Fibroblast of skin of scalp (primary cell): ENCODE data around the gene TMEM98.
"Not testable (repeated sequence)": the region's sequence is repeated elsewhere in the genome, so short reads cannot be mapped to it uniquely, and the experiment has no call there.

Source experiments
- DNase-seq: peaks from one replicate; pipeline ENCODE4 v3.0.0-alpha.2; 2013

Gene TMEM98

DNA sequence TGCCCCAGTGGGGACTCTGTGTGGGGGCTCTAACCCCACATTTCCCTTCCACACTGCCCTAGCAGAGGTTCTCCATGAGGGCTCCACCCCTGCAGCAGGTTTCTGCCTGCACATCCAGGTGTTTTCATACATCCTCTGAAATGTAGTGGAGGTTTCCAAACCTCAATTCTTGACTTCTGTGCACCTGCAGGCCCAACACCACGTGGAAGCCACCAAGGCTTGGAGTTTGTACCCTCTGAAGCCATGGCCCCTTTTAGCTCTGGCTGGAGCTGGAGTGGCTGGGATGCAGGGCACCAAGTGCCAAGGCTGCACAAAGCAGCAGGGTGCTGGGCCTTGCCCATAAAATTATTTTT, 59.5 kb downstream of the TMEM98 start:
- not testable (repeated sequence) for DNase-seq

DNA sequence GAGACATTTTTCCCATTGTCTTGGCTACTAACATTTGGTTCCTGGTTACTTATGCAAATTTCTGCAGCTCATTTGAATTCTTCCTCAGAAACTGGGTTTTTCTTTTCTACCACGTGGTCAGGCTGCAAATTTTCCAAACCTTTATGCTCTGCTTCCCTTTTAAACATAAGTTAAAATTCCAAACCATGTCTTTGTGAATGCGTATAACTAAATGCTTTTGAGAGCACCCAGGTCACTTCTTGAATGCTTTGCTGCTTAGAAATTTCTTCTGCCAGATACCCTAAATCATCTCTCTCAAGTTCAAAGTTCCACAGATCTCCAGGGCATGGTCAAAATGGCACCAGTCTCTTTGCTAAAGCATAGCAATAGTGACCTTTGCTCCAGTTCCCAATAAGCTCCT, 59.9 kb downstream of the TMEM98 start:
- DNase-seq: not testable (repeated sequence)

DNA sequence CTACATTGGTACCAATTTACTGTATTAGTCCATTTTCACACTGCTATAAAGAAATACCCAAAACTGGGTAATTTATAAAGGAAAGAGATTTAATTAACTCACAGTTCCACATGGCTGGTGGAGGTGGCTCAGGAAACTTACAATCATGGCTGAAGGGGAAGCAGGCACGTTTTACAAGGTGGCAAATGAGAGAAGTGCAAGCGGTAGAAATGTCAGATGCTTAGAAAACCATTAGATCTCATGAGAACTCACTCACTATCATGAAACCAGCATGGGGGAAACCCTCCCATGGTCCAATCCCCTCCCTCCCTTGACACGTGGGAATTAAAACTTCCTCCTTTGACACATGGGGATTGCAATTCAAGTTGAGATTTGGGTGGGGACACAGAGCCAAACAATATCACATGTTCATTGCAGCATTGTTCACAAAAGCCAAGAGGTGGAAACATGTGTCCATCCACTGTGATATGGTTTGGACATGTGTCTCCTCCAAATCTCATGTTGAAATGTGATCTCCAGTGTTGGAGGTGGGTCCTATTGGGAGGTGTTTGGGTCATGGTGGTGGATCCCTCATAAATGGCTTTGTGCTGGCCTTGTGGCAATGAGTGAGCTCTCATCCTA, 60.6 kb downstream of the TMEM98 start:
- no peak for DNase-seq

DNA sequence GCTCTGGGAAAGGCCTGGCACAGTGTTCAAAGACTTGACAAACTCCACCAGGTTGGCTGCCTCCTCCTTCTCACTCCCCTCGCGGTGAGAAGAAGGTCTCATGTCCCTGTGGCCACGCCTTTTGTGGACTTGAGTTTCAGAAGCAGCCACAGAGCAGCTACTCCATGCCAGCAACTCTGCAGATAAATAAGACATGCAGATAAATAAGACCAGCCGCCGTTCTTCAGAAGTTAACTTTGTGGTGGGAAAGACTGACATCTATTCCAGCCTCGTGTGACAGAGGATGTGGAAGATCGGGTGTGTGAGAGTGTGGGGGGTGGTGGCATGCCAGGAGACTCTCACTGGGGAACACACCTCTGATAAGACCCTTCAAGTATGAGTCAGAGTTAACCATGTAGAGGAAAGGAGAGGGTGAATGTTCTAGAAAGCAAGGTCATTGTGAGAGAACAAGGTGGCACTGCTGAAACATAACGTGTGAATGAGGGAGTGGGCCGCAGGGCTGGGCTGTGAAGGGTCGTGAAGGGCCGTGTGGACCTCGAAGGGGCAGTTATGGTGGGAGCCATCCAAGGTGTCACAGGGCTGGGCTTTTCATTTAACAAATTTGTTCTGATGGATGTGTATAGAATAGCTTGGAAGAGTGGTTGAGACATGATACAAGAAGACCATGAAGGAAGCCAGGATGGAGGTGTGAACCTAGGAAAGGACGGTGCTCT, 64.5 kb downstream of the TMEM98 start:
- DNase-seq: no peak

DNA sequence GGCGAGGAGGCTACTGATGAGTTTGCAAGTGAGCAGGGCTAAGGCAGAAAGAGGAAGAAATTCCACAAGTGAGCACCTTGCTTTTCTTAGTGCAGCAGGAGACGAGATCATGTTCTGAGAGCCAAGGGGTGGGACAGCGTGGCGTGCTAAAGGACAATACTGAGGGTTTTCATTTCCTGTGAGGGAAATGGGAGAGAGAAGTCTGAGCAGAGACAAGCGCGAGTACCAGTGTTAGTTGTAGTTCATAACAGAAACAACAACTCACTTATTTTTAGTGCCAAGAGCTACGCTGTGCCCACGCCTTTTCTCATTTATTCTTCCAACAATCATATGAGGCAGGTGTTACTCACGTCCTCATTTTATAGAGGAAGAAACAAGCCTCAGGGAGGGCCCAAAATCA, 66.0 kb downstream of the TMEM98 start:
- no peak for DNase-seq
